GM12872 (cell line): ENCODE results near the gene NEK8.

Source experiments
- TF ChIP-seq, protein P1 (sequence below): IDR thresholded peaks from 3 replicates; pipeline ENCODE4 v1.5.1; 2011; ENCODE audit warnings: low read depth, mild to moderate bottlenecking, low read length, moderate library complexity; ENCODE audit not compliant: insufficient read depth

The NEK8 gene

DNA sequence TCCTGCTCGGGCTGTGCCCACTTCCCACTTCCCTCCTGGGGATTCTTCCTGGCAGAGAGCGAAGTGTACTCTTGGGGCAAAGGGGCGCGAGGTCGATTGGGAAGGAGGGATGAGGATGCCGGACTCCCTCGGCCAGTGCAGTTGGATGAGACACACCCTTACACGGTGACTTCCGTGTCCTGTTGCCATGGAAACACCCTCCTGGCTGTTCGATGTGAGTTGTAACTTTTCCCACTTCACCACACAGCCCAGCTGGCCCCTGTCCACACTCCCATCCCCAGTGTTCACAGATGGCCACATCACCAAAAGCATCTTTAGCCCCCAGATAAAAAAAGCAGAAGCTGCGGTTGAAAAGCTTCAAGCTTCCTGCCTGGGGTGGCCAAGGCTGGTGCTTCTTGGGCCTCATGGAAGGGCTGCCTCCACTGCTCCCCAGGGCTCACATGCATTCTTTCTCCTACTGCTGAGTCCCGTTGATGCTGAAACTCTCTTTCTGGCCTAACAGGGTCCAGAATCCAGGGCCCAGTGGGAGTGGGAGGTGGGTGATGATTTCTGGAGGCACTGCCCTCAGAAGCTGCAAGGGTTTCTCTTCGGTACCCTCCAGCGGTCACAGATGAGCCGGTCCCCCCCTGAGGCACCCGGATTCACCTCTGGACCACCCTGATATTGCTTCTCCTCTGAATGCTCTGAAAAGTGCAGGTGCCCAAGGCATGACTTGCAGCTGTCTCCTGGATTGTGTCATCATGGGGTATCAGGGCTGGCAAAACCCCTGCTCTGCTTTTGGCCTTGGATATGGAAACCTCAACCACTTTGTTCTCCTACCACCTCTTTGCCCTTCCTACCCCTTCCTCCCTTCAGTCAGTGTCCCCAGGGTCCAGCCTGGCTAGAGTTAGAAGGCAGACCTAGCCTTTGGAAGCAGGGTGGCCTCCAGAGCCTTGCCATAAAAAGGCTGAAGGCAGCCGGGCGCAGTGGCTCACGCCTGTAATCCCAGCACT, 13.1 kb downstream of the NEK8 start:
- TF ChIP-seq, protein P1, sequence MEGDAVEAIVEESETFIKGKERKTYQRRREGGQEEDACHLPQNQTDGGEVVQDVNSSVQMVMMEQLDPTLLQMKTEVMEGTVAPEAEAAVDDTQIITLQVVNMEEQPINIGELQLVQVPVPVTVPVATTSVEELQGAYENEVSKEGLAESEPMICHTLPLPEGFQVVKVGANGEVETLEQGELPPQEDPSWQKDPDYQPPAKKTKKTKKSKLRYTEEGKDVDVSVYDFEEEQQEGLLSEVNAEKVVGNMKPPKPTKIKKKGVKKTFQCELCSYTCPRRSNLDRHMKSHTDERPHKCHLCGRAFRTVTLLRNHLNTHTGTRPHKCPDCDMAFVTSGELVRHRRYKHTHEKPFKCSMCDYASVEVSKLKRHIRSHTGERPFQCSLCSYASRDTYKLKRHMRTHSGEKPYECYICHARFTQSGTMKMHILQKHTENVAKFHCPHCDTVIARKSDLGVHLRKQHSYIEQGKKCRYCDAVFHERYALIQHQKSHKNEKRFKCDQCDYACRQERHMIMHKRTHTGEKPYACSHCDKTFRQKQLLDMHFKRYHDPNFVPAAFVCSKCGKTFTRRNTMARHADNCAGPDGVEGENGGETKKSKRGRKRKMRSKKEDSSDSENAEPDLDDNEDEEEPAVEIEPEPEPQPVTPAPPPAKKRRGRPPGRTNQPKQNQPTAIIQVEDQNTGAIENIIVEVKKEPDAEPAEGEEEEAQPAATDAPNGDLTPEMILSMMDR, result no peak

DNA sequence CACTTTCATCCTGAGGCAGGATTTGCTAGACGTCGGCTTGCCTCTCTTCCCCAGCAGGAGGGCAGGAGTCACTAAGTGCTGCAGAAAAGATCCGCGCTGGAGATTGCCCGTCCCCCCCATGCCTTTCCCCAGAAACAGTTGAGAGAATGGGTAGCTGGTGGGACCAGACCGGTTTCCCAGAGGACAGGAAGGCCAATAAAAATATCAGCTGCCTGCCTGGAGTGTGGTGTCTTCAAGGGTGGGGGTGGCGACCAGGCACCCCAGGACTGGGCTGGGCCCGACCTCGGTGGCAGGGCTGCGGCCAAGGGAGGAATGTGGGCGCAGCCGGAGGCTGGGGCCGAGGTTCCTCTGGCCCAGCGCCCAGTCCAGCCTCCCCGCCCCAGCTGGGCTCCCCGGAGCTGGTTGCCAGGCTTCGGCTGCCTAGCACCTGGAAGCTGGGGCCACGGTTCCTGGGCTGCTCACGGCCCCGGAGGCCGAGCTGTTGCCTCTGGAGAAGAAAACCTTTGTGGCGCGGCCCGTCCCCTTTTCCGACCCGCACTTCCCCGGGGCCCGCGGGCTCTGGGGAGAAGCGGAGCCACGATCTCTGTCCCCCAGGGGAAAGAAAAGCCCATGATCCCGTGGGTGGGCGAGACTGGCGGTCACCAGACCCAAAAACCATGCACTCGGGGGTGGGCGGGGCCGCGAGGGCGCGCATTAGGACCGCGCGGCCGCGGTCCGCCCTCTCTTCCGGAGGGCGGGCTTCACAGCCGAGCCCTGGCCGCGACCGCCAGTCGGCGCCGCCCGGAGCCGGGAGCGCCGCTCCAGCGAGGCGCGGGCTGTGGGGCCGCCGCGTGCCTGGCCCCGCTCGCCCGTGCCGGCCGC, 14.9 kb downstream of the NEK8 start, which contains the start of gene TRAF4:
TSS of gene TRAF4 (plus strand) at position 769 of the 861 bp plus-strand sequence. CDS start 102 bp downstream, outside the sequence.
- TF ChIP-seq, protein P1, result no peak

DNA sequence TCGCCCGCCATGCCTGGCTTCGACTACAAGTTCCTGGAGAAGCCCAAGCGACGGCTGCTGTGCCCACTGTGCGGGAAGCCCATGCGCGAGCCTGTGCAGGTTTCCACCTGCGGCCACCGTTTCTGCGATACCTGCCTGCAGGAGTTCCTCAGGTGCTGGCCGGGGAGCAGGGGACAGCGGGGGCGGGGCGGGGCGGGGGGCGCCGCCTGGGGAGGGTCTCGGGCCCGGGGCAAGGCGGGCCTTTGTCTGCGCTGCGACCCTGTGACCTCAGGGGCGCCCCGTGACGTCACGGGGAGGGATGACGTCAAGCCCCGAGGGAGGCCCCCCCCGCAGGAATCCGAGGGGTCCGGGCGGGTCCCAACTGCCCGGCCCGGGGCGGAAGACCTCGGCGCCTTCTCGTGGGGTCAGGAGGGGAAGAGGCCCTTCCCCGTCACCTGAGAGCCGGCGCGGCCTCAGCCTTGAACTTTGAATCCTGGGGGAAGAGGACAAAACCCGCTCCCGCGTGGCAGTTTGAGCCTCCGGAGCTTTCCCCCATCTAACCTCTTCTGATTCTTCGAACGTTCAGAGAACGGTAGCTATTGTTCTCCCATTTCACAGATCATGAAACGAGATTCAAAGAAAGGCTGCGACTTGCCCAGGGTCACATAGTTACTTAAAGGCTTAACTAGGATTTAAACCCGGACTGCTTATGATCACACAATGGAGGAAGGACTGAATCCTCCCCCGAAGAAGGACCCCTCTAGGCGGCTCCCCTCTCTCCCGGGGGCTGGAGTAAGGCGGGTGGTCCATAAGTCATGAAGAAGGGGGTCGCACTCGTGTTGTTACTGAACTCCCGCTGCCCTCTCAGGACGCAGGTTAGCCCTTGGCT, 15.8 kb downstream of the NEK8 start:
- TF ChIP-seq, protein P1, result no peak

DNA sequence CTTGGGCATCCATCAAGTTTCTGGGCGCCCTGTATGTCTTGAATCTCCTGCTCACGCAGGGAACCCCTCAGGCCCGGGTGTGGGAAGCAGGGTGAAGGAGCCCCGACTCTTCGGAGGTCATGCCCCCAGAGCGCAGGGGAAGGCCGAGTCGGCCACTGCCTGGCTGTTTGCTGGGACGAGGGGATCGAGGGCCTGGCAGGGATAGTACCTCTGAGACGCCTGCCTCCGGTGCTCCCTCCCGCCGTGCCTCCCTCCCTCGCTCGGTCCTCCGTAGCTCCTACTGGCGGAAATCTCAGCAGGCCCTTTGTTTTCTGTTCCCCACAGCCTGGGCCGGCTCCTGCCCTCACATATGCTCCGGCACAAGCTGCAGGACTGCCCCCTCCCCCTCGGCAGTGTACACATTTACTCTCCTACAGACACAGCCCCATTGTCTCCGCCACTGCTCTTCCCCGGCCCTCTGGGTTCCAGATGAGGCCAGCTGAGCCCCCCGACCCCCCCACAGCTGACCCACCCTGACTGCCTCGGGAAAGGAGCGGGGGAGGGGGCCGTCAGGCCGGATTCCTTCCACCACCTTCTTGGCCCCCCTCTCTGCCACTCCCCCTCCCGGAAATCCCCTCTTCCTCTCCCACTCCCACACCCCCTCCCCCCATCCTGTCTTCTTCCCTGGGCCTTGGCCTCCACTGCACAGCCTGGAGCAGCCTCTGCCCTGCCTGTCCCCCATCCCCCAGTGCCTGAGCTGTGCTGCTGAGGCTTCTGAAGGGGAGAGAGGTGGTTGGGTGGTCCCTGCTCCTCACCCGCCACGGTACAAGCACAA, 16.6 kb downstream of the NEK8 start:
- TF ChIP-seq, protein P1, result no peak

DNA sequence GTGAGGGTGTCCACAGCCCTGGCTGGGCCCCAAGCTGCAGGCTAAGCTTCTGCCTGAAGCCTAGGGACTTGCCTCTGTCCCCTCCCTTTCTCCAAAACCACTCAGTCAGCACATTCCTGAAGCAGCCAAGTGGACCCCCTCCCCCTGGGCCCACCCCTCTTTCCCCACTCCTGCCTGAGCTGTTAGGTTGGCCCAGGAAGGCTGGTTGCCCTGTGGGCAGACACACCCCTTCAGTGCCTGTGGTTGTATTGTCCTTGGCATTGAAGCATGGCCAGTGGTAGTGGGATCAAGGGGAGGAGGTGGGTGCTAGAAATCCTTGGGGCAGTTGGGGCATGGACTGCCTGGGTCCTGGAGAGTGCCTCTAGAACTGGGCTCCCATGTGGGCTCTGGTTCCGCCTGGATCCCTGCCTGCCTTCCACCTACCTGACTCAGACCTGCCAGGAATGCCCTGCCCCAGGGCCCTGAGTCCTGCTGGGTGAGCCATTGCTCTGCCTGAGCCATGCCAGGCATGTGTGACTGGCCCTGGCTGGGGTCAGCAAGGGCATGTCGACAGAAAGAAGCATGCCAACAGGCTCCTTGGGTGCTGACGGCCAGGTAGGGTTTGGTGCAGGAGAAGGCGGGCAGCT, 17.3 kb downstream of the NEK8 start:
- TF ChIP-seq, protein P1, result no peak

DNA sequence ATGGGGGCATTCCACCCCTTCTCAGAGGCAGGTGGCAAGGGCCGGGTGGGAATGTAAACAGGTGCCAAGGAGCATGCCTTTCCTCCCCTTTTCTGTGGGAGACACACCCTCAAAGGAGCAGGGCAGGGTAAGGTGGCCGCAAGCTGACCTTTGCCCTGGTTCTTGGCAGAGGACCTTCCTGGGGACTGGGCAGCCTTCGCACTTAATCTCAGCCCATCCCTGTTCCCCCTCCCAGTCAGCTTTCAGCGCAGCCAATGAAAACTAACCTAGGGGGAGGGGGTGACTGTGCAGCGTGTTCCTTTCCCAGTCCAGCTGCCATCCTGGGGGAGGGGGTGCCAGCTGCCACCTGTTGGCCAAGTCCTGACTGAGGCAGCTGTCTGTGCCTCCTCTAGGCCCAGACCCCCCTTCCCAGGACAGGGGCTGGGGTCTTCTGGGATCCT, 18.0 kb downstream of the NEK8 start:
- TF ChIP-seq, protein P1, result no peak
